IMR-90 (cell line): Measurements from ENCODE around the gene PRCD. TPM values are rescaled to one million over a fixed set of nuclear protein-coding genes. Genes with fewer than 3 reads are reported as not detected.

ENCODE experiments used
- ATAC-seq: fragments of 200-7000 bp; cut with Tn5 transposase; 2 replicates; pipeline ENCODE4 v1.9.1; 2020; ENCODE audit warnings: low read depth, mild to moderate bottlenecking, moderate library complexity
- BruUV-seq: library from RNA; stranded (reverse); fragments of 400-500 nt; replicated peaks from 2 replicates; lab custom pipeline; 2021; lab: Mats Ljungman, UMichigan
- CTCF ChIA-PET: fragments of 300-600 bp; formaldehyde crosslinking; extraction: SDS; loops from one replicate; lab custom pipeline; 2021; ENCODE audit warnings: antibody characterized with exemption; lab: Yijun Ruan, JAX
- POLR2A ChIA-PET: fragments of 300-600 bp; sonication (Branson Sonifier 250); formaldehyde crosslinking; loops from one replicate; lab custom pipeline; 2022; ENCODE audit warnings: antibody characterized with exemption; ENCODE audit not compliant: unreplicated experiment; lab: Charles Lee
- DNase-seq: peaks from one replicate; pipeline ENCODE4 v3.0.0; 2013
- H2AFZ ChIP-seq: replicated peaks from 2 replicates; pipeline ENCODE3; 2013; ENCODE audit warnings: low read length, mild to moderate bottlenecking; ENCODE audit not compliant: poor library complexity
- H2AK5ac ChIP-seq: 2 replicates; pipeline ENCODE4 v1.6.1; 2013; ENCODE audit warnings: low read depth, low read length, inconsistent platforms
- H2AK9ac ChIP-seq: replicated peaks from 2 replicates; pipeline ENCODE3; 2013; ENCODE audit warnings: mild to moderate bottlenecking, low read depth, low read length, moderate library complexity; ENCODE audit not compliant: poor library complexity
- H2BK120ac ChIP-seq: 2 replicates; pipeline ENCODE4 v1.6.1; 2013; ENCODE audit warnings: low read depth, low read length, inconsistent platforms
- H2BK15ac ChIP-seq: 3 replicates; pipeline ENCODE4 v1.6.1; 2013; ENCODE audit warnings: low read depth, low read length, inconsistent platforms
- H2BK20ac ChIP-seq: 2 replicates; pipeline ENCODE4 v1.6.1; 2013; ENCODE audit warnings: low read depth, mild to moderate bottlenecking, inconsistent platforms, low read length, moderate library complexity
- H2BK5ac ChIP-seq: 2 replicates; pipeline ENCODE4 v1.6.1; 2013; ENCODE audit warnings: mild to moderate bottlenecking, low read depth, low read length, inconsistent platforms; ENCODE audit not compliant: poor library complexity, severe bottlenecking
- H3K14ac ChIP-seq: replicated peaks from 2 replicates; pipeline ENCODE4 v1.6.1; 2013; ENCODE audit warnings: low read depth, low read length, inconsistent platforms
- H3K18ac ChIP-seq: 2 replicates; pipeline ENCODE4 v1.6.1; 2013; ENCODE audit warnings: low read depth, low read length, control low read depth
- H3K23ac ChIP-seq: 2 replicates; pipeline ENCODE4 v1.6.1; 2013; ENCODE audit warnings: low read depth, low read length, inconsistent platforms
- H3K27ac ChIP-seq: 2 replicates; pipeline ENCODE4 v1.5.1; 2013; ENCODE audit warnings: mild to moderate bottlenecking, control low read depth, low read length; ENCODE audit not compliant: insufficient read depth
- H3K27me3 ChIP-seq: 2 replicates; pipeline ENCODE4 v1.6.1; 2013; ENCODE audit warnings: low read length; ENCODE audit not compliant: control insufficient read depth, insufficient read depth
- H3K36me3 ChIP-seq: 2 replicates; pipeline ENCODE4 v1.6.1; 2013; ENCODE audit warnings: low read length, mixed read lengths; ENCODE audit not compliant: control insufficient read depth, insufficient read depth
- H3K4ac ChIP-seq: 2 replicates; pipeline ENCODE4 v1.6.1; 2013; ENCODE audit warnings: low read depth, low read length, inconsistent platforms
- H3K4me1 ChIP-seq: 2 replicates; pipeline ENCODE4 v1.6.1; 2013; ENCODE audit warnings: low read length, mixed read lengths; ENCODE audit not compliant: control insufficient read depth, insufficient read depth
- H3K4me2 ChIP-seq: 2 replicates; pipeline ENCODE4 v1.6.1; 2013; ENCODE audit warnings: low read depth, mild to moderate bottlenecking, control low read depth, low read length, moderate library complexity
- H3K4me3 ChIP-seq: 2 replicates; pipeline ENCODE4 v1.5.1; 2013; ENCODE audit warnings: low read depth, mild to moderate bottlenecking, control low read depth, low read length, moderate library complexity; ENCODE audit not compliant: insufficient read depth
- H3K56ac ChIP-seq: 2 replicates; pipeline ENCODE4 v1.6.1; 2013; ENCODE audit warnings: low read length, inconsistent platforms; ENCODE audit not compliant: insufficient read depth; ENCODE audit errors: extremely low read depth
- H3K79me1 ChIP-seq, 2 experiments: 2 replicates each; pipeline ENCODE4 v1.6.1; 2013; ENCODE audit warnings: low read length in 2 of 2, inconsistent platforms in 1 of 2, low read depth in 1 of 2
- H3K9ac ChIP-seq: 2 replicates; pipeline ENCODE4 v1.6.1; 2013; ENCODE audit warnings: low read depth, low read length, control low read depth
- H3K9me1 ChIP-seq: 2 replicates; pipeline ENCODE4 v1.6.1; 2013; ENCODE audit warnings: low read length, inconsistent platforms; ENCODE audit not compliant: insufficient read depth
- H3K9me3 ChIP-seq: 2 replicates; pipeline ENCODE4 v1.6.1; 2013; ENCODE audit warnings: low read length; ENCODE audit not compliant: control insufficient read depth, insufficient read depth
- H4K20me1 ChIP-seq: 2 replicates; pipeline ENCODE4 v1.6.1; 2013; ENCODE audit warnings: low read length, inconsistent platforms; ENCODE audit not compliant: insufficient read depth
- H4K5ac ChIP-seq: 2 replicates; pipeline ENCODE4 v1.6.1; 2013; ENCODE audit warnings: mild to moderate bottlenecking, low read depth, low read length, control low read depth
- H4K8ac ChIP-seq, 2 experiments: 2 replicates each; pipeline ENCODE4 v1.6.1; 2013; ENCODE audit warnings: low read depth in 2 of 2, low read length in 2 of 2, control low read depth in 1 of 2, inconsistent platforms in 1 of 2
- H4K91ac ChIP-seq: 2 replicates; pipeline ENCODE4 v1.6.1; 2013; ENCODE audit warnings: low read depth, low read length, inconsistent platforms; ENCODE audit not compliant: insufficient read depth
- BHLHE40 ChIP-seq: fragments of 150-350 bp; IDR thresholded peaks from 2 replicates; pipeline ENCODE4 v1.6.1; 2016; ENCODE audit warnings: mild to moderate bottlenecking, low read depth, low read length
- CEBPB ChIP-seq: IDR thresholded peaks from 2 replicates; pipeline ENCODE4 v1.6.1; 2012; ENCODE audit warnings: low read depth, low read length, improper control_type of control experiment
- CHD1 ChIP-seq: IDR thresholded peaks from 2 replicates; pipeline ENCODE4 v1.6.1; 2012; ENCODE audit warnings: low read depth, low read length, improper control_type of control experiment
- CTCF ChIP-seq: conservative IDR thresholded peaks from 2 replicates; pipeline ENCODE4 v1.5.1; 2012; ENCODE audit warnings: mild to moderate bottlenecking, low read depth, low read length, improper control_type of control experiment
- ELK1 ChIP-seq: fragments of 150-350 bp; IDR thresholded peaks from 2 replicates; pipeline ENCODE4 v1.6.1; 2016; ENCODE audit warnings: low read depth, mild to moderate bottlenecking, low read length, moderate library complexity, borderline replicate concordance
- FOS ChIP-seq: fragments of 150-350 bp; IDR thresholded peaks from 2 replicates; pipeline ENCODE4 v1.6.1; 2016; ENCODE audit warnings: low read depth, low read length
- MAFK ChIP-seq: IDR thresholded peaks from 2 replicates; pipeline ENCODE4 v1.6.1; 2012; ENCODE audit warnings: low read depth, low read length, improper control_type of control experiment
- MAZ ChIP-seq: IDR thresholded peaks from 2 replicates; pipeline ENCODE4 v1.6.1; 2012; ENCODE audit warnings: low read depth, mild to moderate bottlenecking, low read length, improper control_type of control experiment, moderate library complexity, borderline replicate concordance
- MXI1 ChIP-seq: IDR thresholded peaks from 2 replicates; pipeline ENCODE4 v1.6.1; 2012; ENCODE audit warnings: low read depth, mild to moderate bottlenecking, low read length, moderate library complexity, borderline replicate concordance
- NFE2L2 ChIP-seq: fragments of 150-350 bp; IDR thresholded peaks from 2 replicates; pipeline ENCODE4 v1.6.1; 2016; ENCODE audit warnings: low read depth, mild to moderate bottlenecking, low read length
- POLR2A ChIP-seq: IDR thresholded peaks from 2 replicates; pipeline ENCODE4 v1.6.1; 2012; ENCODE audit warnings: mild to moderate bottlenecking, low read depth, low read length
- RAD21 ChIP-seq: IDR thresholded peaks from 2 replicates; pipeline ENCODE4 v1.6.1; 2012; ENCODE audit warnings: low read length, improper control_type of control experiment
- RCOR1 ChIP-seq: IDR thresholded peaks from 2 replicates; pipeline ENCODE4 v1.6.1; 2012; ENCODE audit warnings: mild to moderate bottlenecking, low read length, improper control_type of control experiment; ENCODE audit not compliant: insufficient replicate concordance
- RFX5 ChIP-seq: IDR thresholded peaks from 2 replicates; pipeline ENCODE4 v1.8.0; 2012; ENCODE audit warnings: low read depth, mild to moderate bottlenecking, low read length, moderate library complexity
- SMC3 ChIP-seq: fragments of 150-350 bp; IDR thresholded peaks from 2 replicates; pipeline ENCODE4 v1.6.1; 2016; ENCODE audit warnings: low read depth, mild to moderate bottlenecking, antibody characterized with exemption, low read length, moderate library complexity
- USF2 ChIP-seq: fragments of 150-350 bp; IDR thresholded peaks from 2 replicates; pipeline ENCODE4 v1.6.1; 2017; ENCODE audit warnings: mild to moderate bottlenecking, antibody characterized with exemption, low read length, low read depth
- WGBS, 2 experiments: methylation state at CpG; one replicate each; pipeline versions ENCODE4 v1.1.5 to v1.1.7; 2013; ENCODE audit warnings: missing lambda C conversion rate in 2 of 2; ENCODE audit not compliant: insufficient read length in 1 of 2; ENCODE audit errors: extremely low coverage in 2 of 2; 5-methylcytosine and 5-hydroxymethylcytosine counted together
- dilution Hi-C: fragments of 300-500 bp; cut with HindIII; formaldehyde crosslinking; loops from one replicate; pipeline ENCODE4 v1.14.3; 2018; ENCODE audit warnings: low sequenced_read_pairs; ENCODE audit not compliant: unreplicated experiment
- in situ Hi-C: fragments of 300-500 bp; cut with MboI; formaldehyde crosslinking; loops from 3 replicates; pipeline ENCODE4 v1.14.3; 2019; ENCODE audit warnings: low sequenced_read_pairs, inconsistent platforms, mixed read lengths
- intact Hi-C: fragments of 100-400 bp; cut with micrococcal nuclease; formaldehyde crosslinking; loops from 2 replicates; pipeline ENCODE4 v1.10.0; 2022
- polyA plus RNA-seq, 3 experiments: library from polyadenylated mRNA; depleted of rRNA; stranded (reverse); fragments of >200 nt; gene quantifications; 2 replicates each; pipeline ENCODE4 v1.2.3, GENCODE V29; 2012; ENCODE audit warnings: low replicate concordance in 1 of 3
- total RNA-seq: library from RNA; depleted of rRNA; stranded (reverse); fragments of >200 nt; gene quantifications from 2 replicates; pipeline ENCODE4 v1.2.3, GENCODE V29; 2012

PRCD gene
- total and polyA plus RNA-seq, 2 of the 4 experiments (the other 2 are of a cell fraction): 0.32 TPM; not detected in 1

GRCh38 chr17:76582660-76583059 lies 42.8 kb downstream of the PRCD start:
- DNase-seq (no peak), ATAC-seq (no peak)
- Histone ChIP-seq H3K23ac (no peak overlapping the region), H2BK5ac (no peak overlapping the region), H3K27me3 (peaks cover 26% of the 10 kb centered on the region), H2AK9ac (no peak overlapping the region), H2BK15ac (no peak overlapping the region), H2AFZ (no peak overlapping the region), H3K4me3 (no peak overlapping the region), H3K9ac (no peak overlapping the region), H4K20me1 (no peaks in the 10 kb centered on the region), H4K5ac (no peak overlapping the region), H2AK5ac (no peak overlapping the region), H3K9me1 (no peaks in the 10 kb centered on the region), H2BK20ac (no peak overlapping the region), H4K91ac (no peak overlapping the region), H3K4ac (no peak overlapping the region), H3K14ac (no peak overlapping the region), H3K36me3 (no peaks in the 10 kb centered on the region), H3K9me3 (no peaks in the 10 kb centered on the region), H3K79me1 (no peaks in the 10 kb centered on the region), H2BK120ac (no peak overlapping the region), H3K4me1 (peaks cover 2% of the 10 kb centered on the region; the same call in 1 of the 2 replicates), H3K18ac (no peak overlapping the region), H3K4me2 (no peak overlapping the region), H3K56ac (no peak overlapping the region), H4K8ac (no peak overlapping the region), H3K27ac (no peak overlapping the region)
- intact Hi-C loops: no loop called here
- dilution Hi-C loops: no loop called here
- no TSS peak for BruUV-seq
- TF ChIP-seq MXI1 (no peak), USF2 (no peak), CTCF (no peak), RFX5 (no peak), CHD1 (no peak), NFE2L2 (no peak), RCOR1 (no peak), FOS (no peak), ELK1 (no peak), BHLHE40 (no peak), POLR2A (no peak), RAD21 (no peak), SMC3 (no peak), MAFK (no peak), MAZ (no peak), CEBPB (no peak)
- in situ Hi-C loops: no loop called here
- CTCF ChIA-PET: no interaction called here
- POLR2A ChIA-PET: interaction anchor here (0.6 kb wide), 1 partner anchor 34 kb away, joined by 19 read pairs; no protein-coding TSS in a partner anchor
- no CpG with 5 or more reads among the region's 3 CpGs for WGBS, 2 experiments
